MM.1S (cell line): ENCODE results near the gene VDAC1.

Experiments used
- DNase-seq: peaks from one replicate; pipeline ENCODE4 v3.0.0-alpha.2; 2015
- H2AFZ ChIP-seq: fragments of 300-600 bp; sonication (generic); 2 replicates; pipeline ENCODE4 v1.6.0; 2016; ENCODE audit warnings: antibody characterized with exemption, low read length
- H3F3A ChIP-seq: fragments of 300-600 bp; sonication (generic); 2 replicates; pipeline ENCODE4 v1.6.1; 2016; ENCODE audit warnings: mild to moderate bottlenecking, antibody characterized with exemption, low read length, moderate library complexity, mixed read lengths; ENCODE audit not compliant: insufficient read depth
- H3K27ac ChIP-seq: fragments of 300-600 bp; sonication (generic); 2 replicates; pipeline ENCODE4 v1.5.1; 2016; ENCODE audit warnings: mild to moderate bottlenecking, low read length
- H3K27me3 ChIP-seq: fragments of 300-600 bp; sonication (generic); replicated peaks from 2 replicates; pipeline ENCODE4 v1.6.0; 2016; ENCODE audit warnings: low read length; ENCODE audit not compliant: insufficient read depth
- H3K36me3 ChIP-seq: fragments of 300-600 bp; sonication (generic); replicated peaks from 2 replicates; pipeline ENCODE4 v1.6.1; 2016; ENCODE audit warnings: mild to moderate bottlenecking, low read length, mixed read lengths; ENCODE audit not compliant: insufficient read depth
- H3K4me1 ChIP-seq: fragments of 300-600 bp; sonication (generic); 2 replicates; pipeline ENCODE4 v1.6.1; 2016; ENCODE audit warnings: low read length, mixed read lengths
- H3K4me2 ChIP-seq: fragments of 300-600 bp; sonication (generic); 2 replicates; pipeline ENCODE4 v1.6.0; 2016; ENCODE audit warnings: low read depth, low read length
- H3K4me3 ChIP-seq: fragments of 300-600 bp; sonication (generic); 2 replicates; pipeline ENCODE4 v1.5.1; 2016; ENCODE audit warnings: low read length, mixed read lengths
- H3K79me2 ChIP-seq: fragments of 300-600 bp; sonication (generic); 2 replicates; pipeline ENCODE4 v1.6.1; 2016; ENCODE audit warnings: mixed run types, low read length, mixed read lengths
- H3K9ac ChIP-seq: fragments of 300-600 bp; sonication (generic); 2 replicates; pipeline ENCODE4 v1.6.1; 2016; ENCODE audit warnings: low read length, mixed read lengths
- H3K9me2 ChIP-seq: fragments of 300-600 bp; sonication (generic); replicated peaks from 2 replicates; pipeline ENCODE4 v1.6.1; 2016; ENCODE audit warnings: mild to moderate bottlenecking, low read length, mixed read lengths; ENCODE audit not compliant: insufficient read depth
- H3K9me3 ChIP-seq: fragments of 300-600 bp; sonication (generic); replicated peaks from 2 replicates; pipeline ENCODE4 v1.6.1; 2016; ENCODE audit warnings: mild to moderate bottlenecking, low read length, mixed read lengths; ENCODE audit not compliant: insufficient read depth
- H4K20me1 ChIP-seq: fragments of 300-600 bp; sonication (generic); 2 replicates; pipeline ENCODE4 v1.6.1; 2016; ENCODE audit warnings: mild to moderate bottlenecking, low read length, moderate library complexity, mixed read lengths; ENCODE audit not compliant: insufficient read depth
- EZH2 ChIP-seq: fragments of 300-600 bp; sonication (generic); optimal IDR thresholded peaks from 2 replicates; pipeline ENCODE3; 2017; ENCODE audit warnings: low read depth, mild to moderate bottlenecking, antibody characterized with exemption, low read length, mixed read lengths
- EZH2phosphoT487 ChIP-seq: fragments of 300-600 bp; sonication (generic); IDR thresholded peaks from 2 replicates; pipeline ENCODE4 v1.6.1; 2018; ENCODE audit warnings: antibody characterized with exemption, low read length
- TF ChIP-seq, protein P1 (sequence below): fragments of 300-600 bp; sonication (generic); IDR thresholded peaks from 2 replicates; pipeline ENCODE4 v1.5.1; 2016; ENCODE audit warnings: antibody characterized with exemption, low read length, mixed read lengths

VDAC1 gene

DNA sequence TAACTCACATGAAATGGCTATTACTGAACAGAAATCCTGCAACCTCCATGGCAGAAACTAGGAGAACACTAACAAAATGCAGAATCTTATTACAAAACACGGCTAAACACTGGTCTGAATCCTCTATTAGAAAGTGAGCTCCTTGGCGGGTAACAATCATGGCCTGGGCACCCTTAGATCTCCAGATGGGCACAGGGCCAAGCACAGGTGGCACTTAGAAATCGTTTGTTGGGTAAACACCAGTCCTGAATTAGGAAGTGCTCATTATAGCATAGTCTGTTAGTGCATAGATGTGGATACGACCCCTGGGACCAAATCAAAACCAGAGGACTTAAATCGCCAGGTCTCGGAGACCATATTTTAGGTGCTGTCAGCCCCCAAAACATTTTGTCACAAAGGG is 14.4 kb downstream of the VDAC1 start:
- Histone ChIP-seq H3K4me2 (no peak overlapping the region), H3K36me3 (peaks cover 19% of the 10 kb centered on the region), H3K4me1 (no peaks in the 10 kb centered on the region; the same call in 1 of the 2 replicates), H3K79me2 (peaks cover 90% of the 10 kb centered on the region), H4K20me1 (peaks cover 38% of the 10 kb centered on the region), H3K9ac (no peak overlapping the region), H2AFZ (no peak overlapping the region), H3K27me3 (no peaks in the 10 kb centered on the region), H3F3A (0 out of 2 replicates have a peak, but pooled peaks cover 3% of the 10 kb centered on the region), H3K27ac (no peak overlapping the region), H3K9me3 (no peaks in the 10 kb centered on the region), H3K9me2 (no peaks in the 10 kb centered on the region), H3K4me3 (no peak overlapping the region)
- TF ChIP-seq, protein P1, sequence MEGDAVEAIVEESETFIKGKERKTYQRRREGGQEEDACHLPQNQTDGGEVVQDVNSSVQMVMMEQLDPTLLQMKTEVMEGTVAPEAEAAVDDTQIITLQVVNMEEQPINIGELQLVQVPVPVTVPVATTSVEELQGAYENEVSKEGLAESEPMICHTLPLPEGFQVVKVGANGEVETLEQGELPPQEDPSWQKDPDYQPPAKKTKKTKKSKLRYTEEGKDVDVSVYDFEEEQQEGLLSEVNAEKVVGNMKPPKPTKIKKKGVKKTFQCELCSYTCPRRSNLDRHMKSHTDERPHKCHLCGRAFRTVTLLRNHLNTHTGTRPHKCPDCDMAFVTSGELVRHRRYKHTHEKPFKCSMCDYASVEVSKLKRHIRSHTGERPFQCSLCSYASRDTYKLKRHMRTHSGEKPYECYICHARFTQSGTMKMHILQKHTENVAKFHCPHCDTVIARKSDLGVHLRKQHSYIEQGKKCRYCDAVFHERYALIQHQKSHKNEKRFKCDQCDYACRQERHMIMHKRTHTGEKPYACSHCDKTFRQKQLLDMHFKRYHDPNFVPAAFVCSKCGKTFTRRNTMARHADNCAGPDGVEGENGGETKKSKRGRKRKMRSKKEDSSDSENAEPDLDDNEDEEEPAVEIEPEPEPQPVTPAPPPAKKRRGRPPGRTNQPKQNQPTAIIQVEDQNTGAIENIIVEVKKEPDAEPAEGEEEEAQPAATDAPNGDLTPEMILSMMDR = no peak
- no peak for DNase-seq

DNA sequence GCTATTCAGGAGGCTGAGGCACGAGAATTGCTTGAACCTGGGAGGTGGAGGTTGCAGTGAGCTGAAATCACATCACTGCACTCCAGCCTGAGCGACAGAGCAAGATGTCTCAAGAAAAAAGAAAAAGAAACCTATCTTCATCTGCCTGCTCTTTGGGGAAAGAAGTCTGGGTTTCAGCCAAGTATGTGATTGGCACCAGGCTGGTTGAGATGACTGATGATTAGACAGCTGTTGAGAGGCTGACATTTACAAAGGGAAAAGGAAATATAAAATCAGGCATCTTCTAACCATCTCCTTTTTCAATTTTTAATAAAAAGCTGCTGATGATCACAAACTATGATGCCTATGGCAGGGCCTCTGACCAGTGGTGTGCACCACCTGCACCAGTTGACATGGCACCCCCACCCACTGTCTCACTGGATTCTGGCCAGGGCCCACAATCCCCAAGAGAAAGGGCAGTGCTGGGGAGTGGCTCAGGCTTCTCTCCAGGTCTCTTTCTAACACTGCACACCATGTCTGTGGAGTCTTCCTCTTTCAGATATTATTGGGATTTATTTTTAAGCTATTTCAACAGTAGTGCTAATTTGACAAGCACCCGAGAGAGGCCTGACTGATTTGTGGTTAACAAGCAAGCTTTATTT is 19.1 kb downstream of the VDAC1 start:
- no peaks in the 10 kb centered on the region; the same call in 1 of the 2 replicates for H4K20me1 ChIP-seq
- H3K79me2 ChIP-seq = peaks cover 71% of the 10 kb centered on the region
- H3K27me3 ChIP-seq = no peaks in the 10 kb centered on the region
- H3K9me3 ChIP-seq = no peaks in the 10 kb centered on the region
- no peak overlapping the region for H3K27ac ChIP-seq
- H3K9ac ChIP-seq = no peak overlapping the region
- no peak for DNase-seq
- H2AFZ ChIP-seq = no peak overlapping the region
- no peaks in the 10 kb centered on the region for H3K4me1 ChIP-seq
- TF ChIP-seq EZH2 (no peak), EZH2phosphoT487 (no peak)
- TF ChIP-seq, protein P1 = no peak
- H3K9me2 ChIP-seq = no peaks in the 10 kb centered on the region
- no peak overlapping the region for H3K4me2 ChIP-seq
- H3K36me3 ChIP-seq = peaks cover 13% of the 10 kb centered on the region
- H3F3A ChIP-seq = 0 out of 2 replicates have a peak, but pooled peaks cover 3% of the 10 kb centered on the region
- no peak overlapping the region for H3K4me3 ChIP-seq

DNA sequence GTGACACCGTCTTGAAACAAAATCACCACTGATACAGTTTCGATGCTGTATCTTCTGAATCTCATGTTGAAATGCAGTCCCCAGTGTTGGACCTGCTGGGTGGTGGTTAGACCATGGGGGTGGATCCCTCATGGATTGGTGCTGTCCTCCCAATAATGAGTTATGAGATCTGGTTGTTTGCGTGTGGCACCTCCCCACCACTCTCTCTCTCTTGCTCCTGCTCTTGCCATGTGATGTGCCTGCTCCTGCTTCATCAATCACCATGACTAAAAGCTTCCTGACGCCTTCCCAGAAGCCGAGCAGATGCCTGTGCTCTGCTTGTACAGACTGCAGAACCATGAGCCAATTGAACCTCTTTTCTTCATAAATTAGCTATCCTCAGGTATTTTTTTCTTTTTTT is 21.1 kb downstream of the VDAC1 start:
- Histone ChIP-seq H3K4me3 (no peak overlapping the region), H2AFZ (no peak overlapping the region), H3K9me2 (no peaks in the 10 kb centered on the region), H3K9me3 (no peaks in the 10 kb centered on the region), H3K36me3 (peaks cover 4% of the 10 kb centered on the region), H3K4me1 (no peaks in the 10 kb centered on the region), H3K9ac (no peak overlapping the region), H3K4me2 (no peak overlapping the region), H3K27ac (no peak overlapping the region), H4K20me1 (no peaks in the 10 kb centered on the region; the same call in 1 of the 2 replicates), H3F3A (no peaks in the 10 kb centered on the region; the same call in 1 of the 2 replicates), H3K79me2 (peaks cover 65% of the 10 kb centered on the region), H3K27me3 (no peaks in the 10 kb centered on the region)
- DNase-seq = no peak
- TF ChIP-seq EZH2 (no peak), EZH2phosphoT487 (no peak)
- TF ChIP-seq, protein P1 = no peak
